Transverse colon (tissue), 4 donors: ENCODE data around the gene RNF141. TPM values are rescaled to one million over a fixed set of nuclear protein-coding genes. Genes with fewer than 3 reads are reported as not detected.

Source experiments
- DNase-seq: peaks from one replicate; pipeline ENCODE4 v3.0.0-alpha.2; 2019
- H3K27ac ChIP-seq, 4 donors: fragments of 200-600 bp; sonication (generic); 2 replicates each; pipeline ENCODE4 v1.5.1; 2016 to 2018; ENCODE audit warnings: inconsistent platforms in 4 of 4
- H3K27me3 ChIP-seq: fragments of 200-600 bp; sonication (generic); 2 replicates; pipeline ENCODE4 v1.5.1; 2017; ENCODE audit warnings: inconsistent platforms
- H3K36me3 ChIP-seq, 4 donors: fragments of 200-600 bp; sonication (generic); 2 replicates each; pipeline ENCODE4 v1.5.1; 2017 to 2019; ENCODE audit warnings: inconsistent platforms in 4 of 4
- H3K4me1 ChIP-seq, 4 donors: fragments of 200-600 bp; sonication (generic); 2 replicates each; pipeline ENCODE4 v1.5.1; 2017 to 2020; ENCODE audit warnings: inconsistent platforms in 4 of 4
- H3K4me3 ChIP-seq, 4 donors: fragments of 200-600 bp; sonication (generic); 1 replicate in 1 of 4; 2 replicates in 3 of 4; pipeline versions ENCODE4 v1.5.1 to v1.6.1; 2017 to 2019; ENCODE audit warnings: inconsistent platforms in 4 of 4
- H3K9me3 ChIP-seq, 2 donors: fragments of 200-600 bp; sonication (generic); 2 replicates each; pipeline ENCODE4 v1.5.1; 2017 to 2019; ENCODE audit warnings: inconsistent platforms in 2 of 2
- CTCF ChIP-seq, 5 experiments: fragments of 200-600 bp in 3 of 5; fragments of 450-650 bp in 2 of 5; sonication (generic) in 3 of 5; IDR thresholded peaks; 1 replicate in 2 of 5; 2 replicates in 3 of 5; pipeline ENCODE4 v1.5.1; 2016 to 2017; ENCODE audit warnings: antibody characterized with exemption in 5 of 5, inconsistent platforms in 3 of 5, mild to moderate bottlenecking in 2 of 5, moderate library complexity in 1 of 5
- EP300 ChIP-seq: sonication (generic); formaldehyde crosslinking; IDR thresholded peaks from one replicate; pipeline ENCODE4 v1.6.1; 2017; ENCODE audit warnings: antibody characterized with exemption, low read depth
- POLR2A ChIP-seq: fragments of 450-650 bp; IDR thresholded peaks from one replicate; pipeline ENCODE4 v1.6.1; 2016; ENCODE audit warnings: antibody characterized with exemption, mild to moderate bottlenecking, moderate library complexity
- POLR2AphosphoS5 ChIP-seq, 3 donors: sonication (generic); formaldehyde crosslinking; IDR thresholded peaks; one replicate each; pipeline ENCODE4 v1.6.1; 2016; ENCODE audit warnings: antibody characterized with exemption in 3 of 3
- WGBS, 2 donors: methylation state at CpG; one replicate each; pipeline ENCODE4 v1.1.5; 2018; ENCODE audit warnings: low coverage in 1 of 2; 5-methylcytosine and 5-hydroxymethylcytosine counted together
- in situ Hi-C, 4 donors: fragments of 200-750 bp; cut with MboI; loops; one replicate each; pipeline versions ENCODE4 v1.15.0 to v1.15.1; 2017; ENCODE audit warnings: low sequenced_read_pairs in 3 of 4, low pct_ligation_motif_present in 1 of 4, low pct_unique_long_range_greater_than_20kb in 1 of 4
- intact Hi-C: fragments of 100-400 bp; cut with DNase I; formaldehyde crosslinking; loops from one replicate; pipeline ENCODE4 v1.15.1; 2023; ENCODE audit warnings: low total_unique reads
- total RNA-seq, 4 donors: library from RNA; depleted of rRNA; stranded (reverse); fragments of >200 nt; gene quantifications; one replicate each; pipeline ENCODE4 v1.1.0, GENCODE V29; 2016

The RNF141 gene
- 10 to 100 TPM; 13.1 to 31.4 (median 22.3) TPM for total RNA-seq

- TF ChIP-seq CTCF (IDR thresholded peaks at IDR 0.05), result peak; percentile 79 to 95 (median 84)
- TF ChIP-seq EP300, result no peak
- TF ChIP-seq POLR2AphosphoS5 (IDR thresholded peaks at IDR 0.05), result peak; percentile 96 to 98 (median 98)
- TF ChIP-seq POLR2A, result peak; percentile 96
- no peaks in the 10 kb centered on the region for H3K27me3 ChIP-seq
- H3K4me3 ChIP-seq, result peak within 1 kb of the TSS; percentile 61 to 89 (median 72)
- intact Hi-C loops (loop anchor here (10.0 kb wide), 1 partner anchor 194 kb away; no protein-coding TSS in a partner anchor), in situ Hi-C loops (loop anchor here in 1 of 4 donors (25.0 kb wide), 1 partner anchor 196 kb away; no protein-coding TSS in a partner anchor)
- no peaks in the 10 kb centered on the region for H3K9me3 ChIP-seq
- DNase-seq, result peak; percentile 97
- H3K27ac ChIP-seq, result peak within 1 kb of the TSS; percentile 87 to 94 (median 90)
- H3K36me3 ChIP-seq, result no peaks in the 10 kb centered on the region
- peaks cover 6 to 18% (median 9%) of the 10 kb centered on the region in 4 donors for H3K4me1 ChIP-seq
- WGBS, 2 donors, result 1% methylated on average over 46 of the region's 54 CpGs; no CpG with 5 or more reads in 1 of the 2 donors
Measured at GRCh38 chr11:10540915-10541560, at the start of gene RNF141. Gene RNF141 (minus strand): TSS chr11:10541187. CDS start chr11:10534158, 7,029 bp downstream.

- no peak overlapping the region for H3K4me3 ChIP-seq
Measured at GRCh38 chr11:10590218-10590915, 49.4 kb upstream of the RNF141 start.

GRCh38 chr11:10588904-10589303, 47.9 kb upstream of the RNF141 start:
- Histone ChIP-seq H3K27ac (peak overlapping the region in 1 of 4 donors; percentile 17), H3K9me3 (no peaks in the 10 kb centered on the region), H3K27me3 (no peaks in the 10 kb centered on the region), H3K36me3 (no peaks in the 10 kb centered on the region), H3K4me1 (peaks cover 0 to 9% (median 6%) of the 10 kb centered on the region in 4 donors), H3K4me3 (no peak overlapping the region)
- intact Hi-C loops (no loop called here), in situ Hi-C loops (no loop called here)
- WGBS, 2 donors, result 85% methylated on average over 2 of the region's 2 CpGs
- TF ChIP-seq CTCF (IDR thresholded peaks at IDR 0.05) (no peak), EP300 (no peak)
- no peak for DNase-seq

More at GRCh38 chr11:10590218-10590915, 49.4 kb upstream of the RNF141 start:
- intact Hi-C loops (no loop called here), in situ Hi-C loops (no loop called here)
- no peaks in the 10 kb centered on the region for H3K9me3 ChIP-seq
- WGBS, 2 donors, result 62 to 64% methylated on average over 2 of the region's 2 CpGs
- H3K27ac ChIP-seq, result peak overlapping the region in 2 of 4 donors; percentile 38 to 64
- DNase-seq, result no peak
- H3K27me3 ChIP-seq, result no peaks in the 10 kb centered on the region
- TF ChIP-seq CTCF (IDR thresholded peaks at IDR 0.05) (no peak), EP300 (no peak), POLR2AphosphoS5 (IDR thresholded peaks at IDR 0.05) (no peak), POLR2A (no peak)
- no peaks in the 10 kb centered on the region for H3K36me3 ChIP-seq
- peaks cover 0 to 7% (median 6%) of the 10 kb centered on the region in 4 donors for H3K4me1 ChIP-seq

GRCh38 chr11:10587995-10588394, 47.0 kb upstream of the RNF141 start:
- H3K27ac ChIP-seq, result peak overlapping the region in 1 of 4 donors; percentile 54
- no peak for DNase-seq
- no peaks in the 10 kb centered on the region for H3K9me3 ChIP-seq
- no peak overlapping the region for H3K4me3 ChIP-seq
- TF ChIP-seq POLR2A (no peak), CTCF (IDR thresholded peaks at IDR 0.05) (no peak), POLR2AphosphoS5 (IDR thresholded peaks at IDR 0.05) (no peak), EP300 (no peak)
- no peaks in the 10 kb centered on the region for H3K27me3 ChIP-seq
- no peaks in the 10 kb centered on the region for H3K36me3 ChIP-seq
- intact Hi-C loops (no loop called here), in situ Hi-C loops (no loop called here)
- WGBS, 2 donors, result 83 to 90% methylated on average over 3 of the region's 3 CpGs
- peaks cover 0 to 15% (median 6%) of the 10 kb centered on the region in 4 donors for H3K4me1 ChIP-seq
